B cell (primary cell): Measurements from ENCODE around the gene LRRC57. TPM values are rescaled to one million over a fixed set of nuclear protein-coding genes. Genes with fewer than 3 reads are reported as not detected.

Source experiments
- ATAC-seq: fragments of 200-7000 bp; cut with Tn5 transposase; one replicate; pipeline ENCODE4 v1.10.0; 2021; ENCODE audit warnings: low read depth, mild to moderate bottlenecking, moderate number of reproducible peaks, moderate library complexity
- CTCF ChIA-PET: fragments of 350-600 bp; sonication (Branson Sonifier 250); formaldehyde crosslinking; loops from one replicate; lab custom pipeline; 2021; ENCODE audit warnings: antibody characterized with exemption, inconsistent platforms; lab: Charles Lee
- POLR2A ChIA-PET: fragments of 350-600 bp; sonication (Branson Sonifier 250); formaldehyde crosslinking; loops from one replicate; lab custom pipeline; 2021; ENCODE audit warnings: antibody characterized with exemption; lab: Charles Lee
- DNase-seq: peaks from one replicate; pipeline ENCODE4 v3.0.0; 2013
- H2AFZ ChIP-seq: 2 replicates; pipeline ENCODE4 v1.6.1; 2012; ENCODE audit warnings: mild to moderate bottlenecking, low read depth, low read length; ENCODE audit not compliant: insufficient read depth, poor library complexity, severe bottlenecking
- H3K27ac ChIP-seq, 2 donors: 1 replicate in 1 of 2; 2 replicates in 1 of 2; pipeline ENCODE4 v1.5.1; 2012 to 2013; ENCODE audit warnings: low read length in 2 of 2, mild to moderate bottlenecking in 2 of 2, moderate library complexity in 1 of 2
- H3K27me3 ChIP-seq, 4 experiments: fragments of 200-600 bp in 1 of 4; sonication (generic) in 1 of 4; replicated peaks in 1 of 4; 1 replicate in 2 of 4; 2 replicates in 2 of 4; pipeline versions ENCODE4 v1.6.1 to v1.7.0; 2013 to 2016; ENCODE audit warnings: low read length in 3 of 4, mild to moderate bottlenecking in 2 of 4, mixed read lengths in 1 of 4, moderate library complexity in 1 of 4; ENCODE audit not compliant: insufficient read depth in 4 of 4, control insufficient read depth in 3 of 4; ENCODE audit errors: control extremely low read depth in 1 of 4
- H3K36me3 ChIP-seq, 2 experiments: replicated peaks in 1 of 2; 1 replicate in 1 of 2; 2 replicates in 1 of 2; pipeline versions ENCODE4 v1.6.1 to v1.7.1; 2013; ENCODE audit warnings: low read length in 1 of 2; ENCODE audit not compliant: insufficient read depth in 2 of 2, control insufficient read depth in 1 of 2; ENCODE audit errors: control extremely low read depth in 1 of 2, extremely low read depth in 1 of 2
- H3K4me1 ChIP-seq, 2 donors: fragments of 200-600 bp in 1 of 2; sonication (generic) in 1 of 2; 1 replicate in 1 of 2; 2 replicates in 1 of 2; pipeline versions ENCODE4 v1.5.1 to v1.6.1; 2013 to 2017; ENCODE audit warnings: low read length in 2 of 2; ENCODE audit not compliant: control insufficient read depth in 2 of 2, insufficient read depth in 2 of 2
- H3K4me2 ChIP-seq: replicated peaks from 2 replicates; pipeline ENCODE3; 2012; ENCODE audit warnings: mild to moderate bottlenecking, low read depth, low read length; ENCODE audit not compliant: poor library complexity, severe bottlenecking
- H3K4me3 ChIP-seq, 5 experiments: fragments of 200-600 bp in 1 of 5; sonication (generic) in 1 of 5; 1 replicate in 3 of 5; 2 replicates in 2 of 5; pipeline versions ENCODE4 v1.5.1 to v1.7.0; 2011 to 2016; ENCODE audit warnings: low read length in 4 of 5, mild to moderate bottlenecking in 4 of 5, low read depth in 2 of 5, control low read depth in 1 of 5, moderate library complexity in 1 of 5; ENCODE audit not compliant: insufficient read depth in 1 of 5; ENCODE audit errors: control extremely low read depth in 1 of 5, extremely low read depth in 1 of 5
- H3K79me2 ChIP-seq: fragments of 200-600 bp; sonication (generic); one replicate; pipeline ENCODE4 v1.6.0; 2016; ENCODE audit warnings: low read length; ENCODE audit not compliant: control insufficient read depth, insufficient read depth
- H3K9ac ChIP-seq: fragments of 200-600 bp; sonication (generic); 2 replicates; pipeline ENCODE4 v1.6.1; 2017; ENCODE audit warnings: mild to moderate bottlenecking, low read length, moderate library complexity
- H3K9me3 ChIP-seq, 3 donors: one replicate each; pipeline versions ENCODE4 v1.6.1 to v1.7.1; 2013; ENCODE audit warnings: low read length in 2 of 3; ENCODE audit not compliant: control insufficient read depth in 2 of 3, insufficient read depth in 1 of 3; ENCODE audit errors: control extremely low read depth in 1 of 3
- H4K20me1 ChIP-seq: 2 replicates; pipeline ENCODE4 v1.6.0; 2012; ENCODE audit warnings: mild to moderate bottlenecking, low read length; ENCODE audit not compliant: insufficient read depth, control insufficient read depth, poor library complexity, severe bottlenecking
- H3K27ac Mint-ChIP-seq: one replicate; pipeline ENCODE4 v1.8.0; 2021; ENCODE audit warnings: mixed read lengths
- H3K27me3 Mint-ChIP-seq: one replicate; pipeline ENCODE4 v1.8.0; 2021; ENCODE audit warnings: mixed read lengths
- H3K4me1 Mint-ChIP-seq: one replicate; pipeline ENCODE4 v1.8.0; 2021; ENCODE audit warnings: mixed read lengths
- H3K4me3 Mint-ChIP-seq: one replicate; pipeline ENCODE4 v1.8.0; 2021; ENCODE audit warnings: mixed read lengths
- H3K9me3 Mint-ChIP-seq: one replicate; pipeline ENCODE4 v1.8.0; 2022; ENCODE audit warnings: mixed read lengths; ENCODE audit not compliant: insufficient read depth
- EZH2 ChIP-seq: IDR thresholded peaks from 2 replicates; pipeline ENCODE4 v1.6.1; 2012; ENCODE audit warnings: borderline replicate concordance, low read depth, mild to moderate bottlenecking, moderate library complexity, low read length; ENCODE audit not compliant: insufficient read depth, poor library complexity, severe bottlenecking
- WGBS: methylation state at CpG from one replicate; pipeline ENCODE4 v1.1.5; 2013; ENCODE audit warnings: missing lambda C conversion rate; ENCODE audit not compliant: insufficient coverage; 5-methylcytosine and 5-hydroxymethylcytosine counted together
- intact Hi-C: fragments of 100-400 bp; cut with micrococcal nuclease; formaldehyde crosslinking; loops from one replicate; pipeline ENCODE4 v1.10.0; 2022
- polyA plus RNA-seq: library from polyadenylated mRNA; depleted of rRNA; stranded (reverse); fragments of >200 nt; gene quantifications from 2 replicates; pipeline ENCODE4 v1.2.3, GENCODE V29; 2012
- total RNA-seq, 2 donors: library from RNA; stranded (reverse); fragments of 120-200 nt in 1 of 2; gene quantifications; 1 replicate in 1 of 2; 2 replicates in 1 of 2; pipeline versions ENCODE4 v1.2.3 to v1.2.4, GENCODE V29; 2013 to 2022
- TF ChIP-seq, protein P1 (sequence below): fragments of 200-600 bp; IDR thresholded peaks from one replicate; pipeline ENCODE4 v1.8.0; 2022; ENCODE audit warnings: antibody characterized with exemption, mild to moderate bottlenecking

Gene LRRC57
- total and polyA plus RNA-seq, 2 donors (not counting 1 experiment from before 2014, with no cell fraction given), result 13.9 to 25.4 TPM

DNA sequence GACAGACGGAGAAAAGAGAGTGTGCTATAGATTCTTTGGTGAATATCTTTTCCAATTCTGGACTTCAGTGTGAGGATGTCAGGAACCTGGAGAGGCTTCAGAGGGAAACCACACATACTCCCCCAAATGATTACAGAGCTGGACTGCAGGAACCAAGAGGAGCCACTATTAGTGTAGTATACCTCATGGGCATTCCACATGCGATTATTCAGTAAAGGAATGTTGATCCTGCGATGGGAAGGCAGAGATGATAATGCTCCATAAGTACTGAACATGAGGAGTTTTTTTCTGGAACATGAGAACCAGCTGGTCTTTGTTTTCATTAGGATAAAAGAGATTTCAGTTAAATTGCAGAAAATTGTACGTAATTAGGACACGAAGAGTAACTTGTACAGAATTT lies 45.5 kb upstream of the LRRC57 start:
- H2AFZ ChIP-seq, result no peak overlapping the region
- ATAC-seq (no peak), DNase-seq (no peak)
- Mint-ChIP-seq H3K9me3 (no peaks in the 10 kb centered on the region), H3K27me3 (no peaks in the 10 kb centered on the region), H3K27ac (no peak overlapping the region), H3K4me3 (no peak overlapping the region), H3K4me1 (no peaks in the 10 kb centered on the region)
- intact Hi-C loops, result no loop called here
- no peak overlapping the region for H3K9ac ChIP-seq
- peaks cover 0 to 2% of the 10 kb centered on the region in 2 experiments for H3K36me3 ChIP-seq
- H3K4me1 ChIP-seq, result no peaks in the 10 kb centered on the region
- no peaks in the 10 kb centered on the region for H3K9me3 ChIP-seq
- ChIA-PET POLR2A (no interaction called here), CTCF (no interaction called here)
- TF ChIP-seq EZH2, result no peak
- TF ChIP-seq, protein P1, sequence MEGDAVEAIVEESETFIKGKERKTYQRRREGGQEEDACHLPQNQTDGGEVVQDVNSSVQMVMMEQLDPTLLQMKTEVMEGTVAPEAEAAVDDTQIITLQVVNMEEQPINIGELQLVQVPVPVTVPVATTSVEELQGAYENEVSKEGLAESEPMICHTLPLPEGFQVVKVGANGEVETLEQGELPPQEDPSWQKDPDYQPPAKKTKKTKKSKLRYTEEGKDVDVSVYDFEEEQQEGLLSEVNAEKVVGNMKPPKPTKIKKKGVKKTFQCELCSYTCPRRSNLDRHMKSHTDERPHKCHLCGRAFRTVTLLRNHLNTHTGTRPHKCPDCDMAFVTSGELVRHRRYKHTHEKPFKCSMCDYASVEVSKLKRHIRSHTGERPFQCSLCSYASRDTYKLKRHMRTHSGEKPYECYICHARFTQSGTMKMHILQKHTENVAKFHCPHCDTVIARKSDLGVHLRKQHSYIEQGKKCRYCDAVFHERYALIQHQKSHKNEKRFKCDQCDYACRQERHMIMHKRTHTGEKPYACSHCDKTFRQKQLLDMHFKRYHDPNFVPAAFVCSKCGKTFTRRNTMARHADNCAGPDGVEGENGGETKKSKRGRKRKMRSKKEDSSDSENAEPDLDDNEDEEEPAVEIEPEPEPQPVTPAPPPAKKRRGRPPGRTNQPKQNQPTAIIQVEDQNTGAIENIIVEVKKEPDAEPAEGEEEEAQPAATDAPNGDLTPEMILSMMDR, result no peak
- H3K27me3 ChIP-seq, result no peaks in the 10 kb centered on the region
- no peak overlapping the region for H3K4me3 ChIP-seq
- H3K4me2 ChIP-seq, result no peak overlapping the region
- 92% methylated on average over 2 of the region's 5 CpGs for WGBS
- H3K27ac ChIP-seq, result no peak overlapping the region
- no peaks in the 10 kb centered on the region for H4K20me1 ChIP-seq
- no peaks in the 10 kb centered on the region for H3K79me2 ChIP-seq

DNA sequence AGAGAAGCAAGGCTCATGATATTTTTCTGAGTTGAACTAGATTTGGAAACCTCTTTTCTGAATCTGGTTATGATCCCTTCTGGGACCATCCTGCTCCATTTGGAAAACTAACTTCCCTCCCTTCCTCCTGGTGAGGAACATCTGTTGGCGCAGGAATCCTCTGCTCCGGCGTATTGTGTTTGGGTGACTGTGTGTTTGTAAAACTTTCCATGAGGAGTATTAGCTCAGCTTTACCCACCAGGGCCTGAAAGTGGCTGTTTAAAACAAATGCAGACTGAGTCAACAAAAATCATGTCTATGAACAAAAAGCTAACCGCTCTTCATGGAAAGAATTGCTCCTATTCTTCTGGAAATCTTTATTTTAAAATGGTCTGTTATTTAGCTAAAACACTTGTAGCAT lies 44.5 kb upstream of the LRRC57 start:
- Mint-ChIP-seq H3K27ac (no peak overlapping the region), H3K27me3 (no peaks in the 10 kb centered on the region), H3K4me3 (no peak overlapping the region), H3K4me1 (no peaks in the 10 kb centered on the region), H3K9me3 (no peaks in the 10 kb centered on the region)
- ChIA-PET CTCF (interaction anchor here (0.7 to 2.6 kb wide), 3 partner anchors 10 to 122 kb away, joined by 4 to 8 read pairs (median 6); no protein-coding TSS in a partner anchor), POLR2A (no interaction called here)
- Histone ChIP-seq H3K9me3 (no peaks in the 10 kb centered on the region), H3K4me2 (no peak overlapping the region), H3K79me2 (no peaks in the 10 kb centered on the region), H3K27me3 (no peaks in the 10 kb centered on the region), H3K27ac (no peak overlapping the region), H4K20me1 (no peaks in the 10 kb centered on the region), H2AFZ (no peak overlapping the region), H3K4me3 (no peak overlapping the region), H3K4me1 (no peaks in the 10 kb centered on the region), H3K9ac (no peak overlapping the region), H3K36me3 (peaks cover 0 to 2% of the 10 kb centered on the region in 2 experiments)
- TF ChIP-seq, protein P1, result no peak
- no peak for TF ChIP-seq EZH2
- intact Hi-C loops, result no loop called here
- no CpG with 5 or more reads among the region's 4 CpGs for WGBS
- DNase-seq (no peak), ATAC-seq (no peak)
